Non-pigmented ciliary epithelial cell (primary cell): Measurements from ENCODE around the gene IL22RA2.

Experiments
- DNase-seq: peaks from one replicate; pipeline ENCODE4 v3.0.0-alpha.2; 2010; ENCODE audit warnings: low read depth

IL22RA2 gene

DNA sequence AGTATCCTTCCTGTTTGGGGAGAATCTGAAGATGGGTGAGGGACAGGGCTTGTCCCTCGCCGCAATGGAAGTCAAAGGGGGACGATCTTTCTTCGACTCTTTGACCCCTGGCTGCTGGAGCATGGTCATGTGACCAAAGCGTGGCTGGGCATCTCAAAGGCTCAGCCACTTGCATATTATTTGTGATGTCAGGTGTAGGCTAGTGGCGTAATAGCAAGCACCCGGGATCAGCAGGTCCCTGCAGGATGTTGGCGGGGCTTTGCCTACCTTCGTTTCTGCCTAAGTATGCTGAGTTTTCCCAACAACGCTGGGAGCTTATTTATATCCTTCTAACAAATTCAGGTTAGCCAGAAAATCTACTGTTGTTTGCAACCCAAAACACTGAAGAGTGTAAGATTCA lies 78.4 kb downstream of the IL22RA2 start:
- DNase-seq = no peak

DNA sequence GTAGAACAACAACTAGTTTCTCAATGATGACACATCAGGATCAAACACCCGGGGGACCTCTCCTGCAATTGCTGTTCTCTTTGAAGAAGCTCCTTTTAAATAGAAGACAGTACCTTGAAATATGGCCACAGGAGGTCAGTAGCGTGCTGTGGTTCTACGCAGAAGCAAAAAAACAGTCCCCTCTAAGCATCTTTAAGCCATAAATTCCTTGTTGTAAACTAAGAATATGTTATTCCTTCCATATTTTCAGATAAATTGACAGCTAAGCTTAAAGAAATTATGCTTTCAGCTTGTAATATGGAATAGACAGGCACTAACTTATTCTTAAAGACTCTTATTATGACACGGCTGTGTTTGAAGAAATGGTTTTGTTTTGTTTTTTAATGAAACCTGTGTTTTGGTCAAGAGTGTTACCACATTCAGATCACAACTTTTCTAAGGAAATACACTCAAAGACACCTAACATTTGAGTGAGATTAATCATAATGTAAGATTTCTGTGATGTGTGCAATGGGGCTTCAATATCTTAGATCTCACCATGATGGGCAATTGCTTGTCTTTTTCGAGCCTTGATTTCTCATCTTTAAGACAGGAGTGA lies 78.9 kb downstream of the IL22RA2 start:
- peak; percentile 28 for DNase-seq
